Smooth muscle cell of the pulmonary artery (primary cell): ENCODE measurements around the gene CD300LB. TPM values are rescaled to one million over a fixed set of nuclear protein-coding genes. Genes with fewer than 3 reads are reported as not detected.

Source experiments
- total RNA-seq: library from RNA; depleted of rRNA; stranded (reverse); fragments of >200 nt; gene quantifications from 2 replicates; pipeline ENCODE4 v1.2.3, GENCODE V29; 2014

Gene CD300LB
- not detected in 2 replicates for total RNA-seq

DNA sequence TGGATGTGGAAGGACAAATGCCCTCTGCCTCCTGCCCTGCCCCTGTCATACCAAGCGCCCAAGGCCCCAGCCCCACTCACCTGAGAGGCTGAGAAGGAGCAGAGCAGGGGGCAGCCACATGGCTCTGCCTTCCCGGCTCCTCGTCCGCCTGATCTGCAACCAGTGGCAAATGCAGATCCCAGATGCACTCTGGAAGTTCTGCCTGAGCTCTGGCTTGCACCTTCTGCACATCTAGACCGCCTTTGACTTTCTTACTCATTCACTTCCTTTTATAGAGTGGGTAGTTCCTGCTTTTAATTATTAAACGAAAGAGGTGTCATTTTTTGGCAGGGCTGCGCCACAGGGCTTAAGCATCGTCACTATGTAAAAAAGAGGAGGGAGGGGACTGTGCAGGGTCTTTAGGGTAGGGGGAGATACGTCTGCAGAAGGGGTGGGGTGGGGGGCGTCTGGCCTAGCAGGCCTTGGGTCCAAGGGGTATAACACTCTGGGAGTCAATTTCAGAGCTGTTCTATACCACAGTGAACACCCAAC is at the start of gene CD300LB:
TSS of gene CD300LB (minus strand) at position 245 of the 531 bp plus-strand sequence. CDS start at position 120, 125 bp downstream.

DNA sequence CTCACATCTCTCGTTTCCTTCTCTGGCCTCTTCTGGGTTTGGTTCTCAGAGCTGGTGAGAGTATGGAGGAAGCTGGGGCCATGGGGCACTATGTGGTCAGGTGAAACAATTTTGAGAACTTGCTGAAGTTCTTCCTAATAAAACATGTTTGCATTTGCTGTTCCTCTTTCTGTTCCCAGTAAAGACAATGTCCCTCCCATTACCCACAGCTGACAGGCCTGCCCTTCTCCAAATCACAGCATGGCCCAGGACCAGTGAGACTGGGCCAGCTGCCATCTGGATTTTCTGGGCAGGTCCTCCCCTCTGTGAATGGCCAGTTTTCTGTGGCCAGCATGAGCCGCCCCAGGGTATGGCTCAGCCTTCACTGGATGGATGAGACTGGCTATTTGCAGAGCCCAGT is 36.1 kb upstream of the CD300LB start, which contains the start of gene CD300H:
TSS of gene CD300H (minus strand) at position 113 of the 400 bp plus-strand sequence.

DNA sequence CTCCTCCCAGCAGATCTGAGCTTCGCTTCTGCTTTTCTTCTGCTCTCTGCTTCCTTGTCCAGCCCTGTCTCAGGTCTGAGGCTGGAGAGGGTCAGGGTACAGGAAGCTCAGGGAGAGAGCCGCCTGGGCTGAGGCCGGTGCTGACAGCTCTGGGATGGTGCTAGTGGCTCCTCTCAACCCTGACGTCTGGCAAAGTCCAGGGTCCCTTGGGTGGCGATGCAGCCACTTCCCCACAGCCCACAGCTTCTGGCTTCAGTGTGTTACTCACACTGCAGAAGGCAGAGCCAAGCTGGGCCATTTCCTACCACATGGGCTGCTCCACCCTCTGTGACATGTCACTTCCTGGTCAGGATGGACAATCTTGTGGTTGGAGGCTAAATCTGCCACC is 14.6 kb upstream of the CD300LB start, which contains the start of gene CD300C:
TSS of gene CD300C (minus strand) at position 273 of the 388 bp plus-strand sequence. CDS start 333 bp downstream, outside the sequence.

Other genes starting within 250 kb of the CD300LB start
- gene KIF19, start 205.2 kb downstream of the CD300LB start, total RNA-seq: not detected in 2 replicates
- gene BTBD17, start 169.6 kb downstream of the CD300LB start, total RNA-seq: not detected in 2 replicates
- 0.26 TPM in 1 of 2 replicates, not detected in the other for gene GPR142, start 164.0 kb downstream of the CD300LB start, total RNA-seq
- 13.8 and 15.0 TPM in 2 replicates for gene GPRC5C, start 99.4 kb downstream of the CD300LB start, total RNA-seq
- not detected in 2 replicates for gene CD300A, start 64.8 kb downstream of the CD300LB start, total RNA-seq
- gene CD300C, start 14.6 kb upstream of the CD300LB start, total RNA-seq: not detected in 2 replicates
- gene CD300H, start 36.0 kb upstream of the CD300LB start, total RNA-seq: not detected in 2 replicates
- gene CD300LD, start 60.8 kb upstream of the CD300LB start, total RNA-seq: not detected in 2 replicates
- not detected in 2 replicates for gene CD300E, start 92.3 kb upstream of the CD300LB start, total RNA-seq
- gene CD300LF, start 181.4 kb upstream of the CD300LB start, total RNA-seq: not detected in 2 replicates
- gene RAB37, start 205.8 kb upstream of the CD300LB start, total RNA-seq: 0.33 and 0.36 TPM in 2 replicates
- 13.0 and 14.5 TPM in 2 replicates for gene NHERF1, start 217.2 kb upstream of the CD300LB start, total RNA-seq
- 32.6 and 46.7 TPM in 2 replicates for gene NAT9, start 244.9 kb upstream of the CD300LB start, total RNA-seq